ENCODE measurements around the gene MPEG1. TPM values are rescaled to one million over a fixed set of nuclear protein-coding genes. Genes with fewer than 3 reads are reported as not detected.

Gene MPEG1
- total and polyA plus RNA-seq, 4 donors = 4.3 to 27.1 (median 25.0) TPM

DNA sequence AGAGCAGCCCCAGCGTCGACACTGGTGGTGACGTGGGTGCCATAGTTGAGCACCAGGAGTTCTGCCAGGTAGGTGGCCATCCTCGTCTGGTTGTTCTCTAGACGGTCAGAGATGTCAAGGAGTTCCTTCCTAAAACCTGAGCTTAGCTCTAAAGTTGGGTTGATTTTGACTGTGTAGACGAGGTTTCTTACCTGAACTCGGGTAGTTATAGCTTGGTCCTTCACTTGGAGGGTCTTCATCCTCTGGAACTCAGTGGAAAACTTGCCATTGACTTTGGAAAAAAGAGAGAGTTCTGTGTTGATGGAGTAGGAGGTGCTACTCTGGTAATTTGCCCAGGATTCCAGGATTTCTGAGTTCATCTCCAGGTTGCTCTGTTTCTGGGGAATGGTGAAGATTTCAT, 505 bp downstream of the MPEG1 start:
- intact Hi-C loops (cut with DNase I) = no loop called here
- WGBS, 2 donors = 86 to 87% methylated on average over 7 of the region's 7 CpGs
- DNase-seq = no peak
- no peaks in the 10 kb centered on the region for H3K36me3 ChIP-seq (ENCODE audit: control insufficient read depth in 1 of 2, insufficient read depth in 2 of 2, low read length in 1 of 2)
- no peak overlapping the region for H3K4me3 ChIP-seq (ENCODE audit: low read length in 2 of 2)
- no peak for ATAC-seq (ENCODE audit: low FRiP score)
- no peaks in the 10 kb centered on the region for H3K9me3 ChIP-seq (ENCODE audit: control insufficient read depth, low read length)
- H3K27ac ChIP-seq (ENCODE audit: low read depth in 1 of 2, low read length in 2 of 2) = no peak overlapping the region
- H3K27me3 ChIP-seq (ENCODE audit: control insufficient read depth in 1 of 2, insufficient read depth in 2 of 2, low read length in 1 of 2) = no peaks in the 10 kb centered on the region
- H3K4me1 ChIP-seq (ENCODE audit: control insufficient read depth in 1 of 2, insufficient read depth in 2 of 2, low read length in 2 of 2) = no peaks in the 10 kb centered on the region

GRCh38 chr11:59208956-59209355, 3.8 kb downstream of the MPEG1 start:
- Histone ChIP-seq H3K27me3 (ENCODE audit: control insufficient read depth in 1 of 2, insufficient read depth in 2 of 2, low read length in 1 of 2) (no peaks in the 10 kb centered on the region), H3K36me3 (ENCODE audit: control insufficient read depth in 1 of 2, insufficient read depth in 2 of 2, low read length in 1 of 2) (no peaks in the 10 kb centered on the region), H3K4me3 (ENCODE audit: low read length in 2 of 2) (no peak overlapping the region), H3K4me1 (ENCODE audit: control insufficient read depth in 1 of 2, insufficient read depth in 2 of 2, low read length in 2 of 2) (no peaks in the 10 kb centered on the region), H3K9me3 (ENCODE audit: control insufficient read depth, low read length) (no peaks in the 10 kb centered on the region), H3K27ac (ENCODE audit: low read depth in 1 of 2, low read length in 2 of 2) (no peak overlapping the region)
- intact Hi-C loops (cut with DNase I) = loop anchor here (5.0 kb wide), 2 partner anchors 73 to 78 kb away; no protein-coding TSS in a partner anchor
- no peak for DNase-seq
- WGBS, 2 donors = 70 to 75% methylated on average over 2 of the region's 2 CpGs
- ATAC-seq (ENCODE audit: low FRiP score) = no peak

DNA sequence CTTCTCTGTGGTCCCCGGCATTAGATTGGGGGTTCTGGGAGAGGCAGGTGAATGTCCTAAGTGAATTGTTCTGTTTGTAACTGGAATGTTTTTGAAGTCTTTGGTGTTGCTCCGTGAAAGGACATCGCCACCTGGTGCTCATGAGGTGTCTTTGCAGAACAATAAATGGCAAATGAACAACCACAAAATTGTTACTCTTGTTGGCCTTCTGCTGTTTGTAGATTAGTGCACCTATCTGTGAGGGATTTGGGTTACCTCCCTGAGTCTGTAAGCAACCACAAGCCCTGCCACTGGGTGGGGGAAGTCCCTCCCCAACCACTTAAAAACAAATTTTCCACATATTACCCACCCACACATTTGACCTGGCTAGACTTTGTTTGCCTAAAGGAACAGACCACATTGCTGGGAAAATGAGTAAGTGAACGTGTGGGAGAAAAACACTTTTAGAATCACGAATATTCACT, 4.7 kb downstream of the MPEG1 start:
- DNase-seq = no peak
- 3% methylated on average over 5 of the region's 5 CpGs for WGBS, 2 donors
- no peak overlapping the region for H3K4me3 ChIP-seq (ENCODE audit: low read length in 2 of 2)
- ATAC-seq (ENCODE audit: low FRiP score) = peak; percentile 71
- no peak overlapping the region for H3K27ac ChIP-seq (ENCODE audit: low read depth in 1 of 2, low read length in 2 of 2)
- no peaks in the 10 kb centered on the region for H3K4me1 ChIP-seq (ENCODE audit: control insufficient read depth in 1 of 2, insufficient read depth in 2 of 2, low read length in 2 of 2)
- H3K27me3 ChIP-seq (ENCODE audit: control insufficient read depth in 1 of 2, insufficient read depth in 2 of 2, low read length in 1 of 2) = no peaks in the 10 kb centered on the region
- no peaks in the 10 kb centered on the region for H3K9me3 ChIP-seq (ENCODE audit: control insufficient read depth, low read length)
- intact Hi-C loops (cut with DNase I) = loop anchor here (2.0 to 5.0 kb wide), 3 partner anchors 37 to 79 kb away; no protein-coding TSS in a partner anchor
- H3K36me3 ChIP-seq (ENCODE audit: control insufficient read depth in 1 of 2, insufficient read depth in 2 of 2, low read length in 1 of 2) = no peaks in the 10 kb centered on the region

- no peak overlapping the region for H3K27ac ChIP-seq (ENCODE audit: low read depth in 1 of 2, low read length in 2 of 2)
- H3K4me3 ChIP-seq (ENCODE audit: low read length in 2 of 2) = no peak overlapping the region
- 76 to 80% methylated on average over 4 of the region's 4 CpGs for WGBS, 2 donors
- no peaks in the 10 kb centered on the region for H3K9me3 ChIP-seq (ENCODE audit: control insufficient read depth, low read length)
- H3K36me3 ChIP-seq (ENCODE audit: control insufficient read depth in 1 of 2, insufficient read depth in 2 of 2, low read length in 1 of 2) = no peaks in the 10 kb centered on the region
- intact Hi-C loops (cut with DNase I) = loop anchor here (1.0 to 5.0 kb wide), 4 partner anchors 35 to 81 kb away; no protein-coding TSS in a partner anchor
- H3K27me3 ChIP-seq (ENCODE audit: control insufficient read depth in 1 of 2, insufficient read depth in 2 of 2, low read length in 1 of 2) = no peaks in the 10 kb centered on the region
- no peak for ATAC-seq (ENCODE audit: low FRiP score)
- H3K4me1 ChIP-seq (ENCODE audit: control insufficient read depth in 1 of 2, insufficient read depth in 2 of 2, low read length in 2 of 2) = no peaks in the 10 kb centered on the region
- no peak for DNase-seq
Observed at GRCh38 chr11:59206635-59207034, 6.1 kb downstream of the MPEG1 start.

- ATAC-seq (ENCODE audit: low FRiP score) = no peak
- no peaks in the 10 kb centered on the region for H3K36me3 ChIP-seq (ENCODE audit: control insufficient read depth in 1 of 2, insufficient read depth in 2 of 2, low read length in 1 of 2)
- intact Hi-C loops (cut with DNase I) = loop anchor here (1.0 to 5.0 kb wide), 4 partner anchors 34 to 82 kb away; no protein-coding TSS in a partner anchor
- no peak overlapping the region for H3K27ac ChIP-seq (ENCODE audit: low read depth in 1 of 2, low read length in 2 of 2)
- no peaks in the 10 kb centered on the region for H3K9me3 ChIP-seq (ENCODE audit: control insufficient read depth, low read length)
- 78 to 79% methylated on average over 7 of the region's 7 CpGs for WGBS, 2 donors
- H3K4me3 ChIP-seq (ENCODE audit: low read length in 2 of 2) = no peak overlapping the region
- H3K27me3 ChIP-seq (ENCODE audit: control insufficient read depth in 1 of 2, insufficient read depth in 2 of 2, low read length in 1 of 2) = no peaks in the 10 kb centered on the region
- DNase-seq = no peak
- H3K4me1 ChIP-seq (ENCODE audit: control insufficient read depth in 1 of 2, insufficient read depth in 2 of 2, low read length in 2 of 2) = no peaks in the 10 kb centered on the region
Observed at GRCh38 chr11:59205648-59206047, 7.1 kb downstream of the MPEG1 start.

DNA sequence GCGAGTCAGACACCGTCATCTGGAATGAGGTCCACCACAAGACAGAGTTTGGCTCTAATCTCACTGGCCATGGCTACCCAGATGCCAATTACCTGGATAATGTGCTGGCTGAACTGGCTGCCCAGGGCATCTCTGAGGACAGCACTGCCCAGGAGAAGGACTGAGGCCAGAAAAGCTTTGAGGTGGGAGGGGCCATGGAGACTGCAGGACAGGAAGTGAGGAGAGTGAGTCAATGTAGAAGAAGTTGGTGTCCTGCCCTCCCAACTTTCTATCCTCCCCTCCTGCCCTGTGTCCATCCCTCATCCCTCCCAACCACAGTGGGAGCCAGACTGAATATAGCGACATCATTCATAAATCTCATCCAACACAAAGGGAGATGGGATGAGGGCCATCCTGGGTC, 8.0 kb downstream of the MPEG1 start:
- Histone ChIP-seq H3K36me3 (ENCODE audit: control insufficient read depth in 1 of 2, insufficient read depth in 2 of 2, low read length in 1 of 2) (no peaks in the 10 kb centered on the region), H3K9me3 (ENCODE audit: control insufficient read depth, low read length) (no peaks in the 10 kb centered on the region), H3K27me3 (ENCODE audit: control insufficient read depth in 1 of 2, insufficient read depth in 2 of 2, low read length in 1 of 2) (no peaks in the 10 kb centered on the region), H3K4me1 (ENCODE audit: control insufficient read depth in 1 of 2, insufficient read depth in 2 of 2, low read length in 2 of 2) (peaks cover 0 to 3% of the 10 kb centered on the region in 2 donors), H3K27ac (ENCODE audit: low read depth in 1 of 2, low read length in 2 of 2) (no peak overlapping the region), H3K4me3 (ENCODE audit: low read length in 2 of 2) (no peak overlapping the region)
- DNase-seq (no peak), ATAC-seq (ENCODE audit: low FRiP score) (no peak)
- intact Hi-C loops (cut with DNase I) = loop anchor here (5.0 kb wide), 2 partner anchors 78 to 83 kb away; no protein-coding TSS in a partner anchor
- 94 to 97% methylated on average over 3 of the region's 3 CpGs for WGBS, 2 donors

DNA sequence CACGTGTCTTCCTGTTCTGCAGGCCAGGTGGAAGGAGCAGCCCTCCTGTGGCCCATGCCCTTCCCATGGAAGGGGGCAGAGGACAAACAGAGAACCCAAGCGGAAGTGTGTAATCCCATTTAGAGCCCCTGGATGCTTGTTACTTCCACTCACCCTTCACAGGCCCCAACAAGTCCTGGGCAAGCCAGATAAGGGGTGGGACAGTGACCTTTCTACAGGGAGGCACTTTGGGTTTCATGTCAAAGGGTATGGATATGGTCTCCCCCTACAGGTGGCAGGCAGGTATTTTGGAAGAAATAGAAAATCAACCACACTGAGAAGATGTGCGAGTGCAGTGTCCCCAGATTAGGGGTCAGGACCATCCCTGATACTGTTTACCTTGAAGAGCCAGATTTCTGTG, 11.4 kb downstream of the MPEG1 start:
- H3K4me3 ChIP-seq (ENCODE audit: low read length in 2 of 2) = no peak overlapping the region
- no peaks in the 10 kb centered on the region for H3K36me3 ChIP-seq (ENCODE audit: control insufficient read depth in 1 of 2, insufficient read depth in 2 of 2, low read length in 1 of 2)
- intact Hi-C loops (cut with DNase I) = no loop called here
- 95 to 96% methylated on average over 3 of the region's 3 CpGs for WGBS, 2 donors
- H3K27me3 ChIP-seq (ENCODE audit: control insufficient read depth in 1 of 2, insufficient read depth in 2 of 2, low read length in 1 of 2) = no peaks in the 10 kb centered on the region
- peaks cover 0 to 14% of the 10 kb centered on the region in 2 donors for H3K4me1 ChIP-seq (ENCODE audit: control insufficient read depth in 1 of 2, insufficient read depth in 2 of 2, low read length in 2 of 2)
- ATAC-seq (ENCODE audit: low FRiP score) (no peak), DNase-seq (no peak)
- H3K9me3 ChIP-seq (ENCODE audit: control insufficient read depth, low read length) = no peaks in the 10 kb centered on the region
- H3K27ac ChIP-seq (ENCODE audit: low read depth in 1 of 2, low read length in 2 of 2) = no peak overlapping the region

GRCh38 chr11:59200423-59200746, 12.3 kb downstream of the MPEG1 start:
- Histone ChIP-seq H3K4me1 (ENCODE audit: control insufficient read depth in 1 of 2, insufficient read depth in 2 of 2, low read length in 2 of 2) (peaks cover 0 to 14% of the 10 kb centered on the region in 2 donors), H3K4me3 (ENCODE audit: low read length in 2 of 2) (no peak overlapping the region), H3K36me3 (ENCODE audit: control insufficient read depth in 1 of 2, insufficient read depth in 2 of 2, low read length in 1 of 2) (no peaks in the 10 kb centered on the region), H3K27me3 (ENCODE audit: control insufficient read depth in 1 of 2, insufficient read depth in 2 of 2, low read length in 1 of 2) (no peaks in the 10 kb centered on the region), H3K27ac (ENCODE audit: low read depth in 1 of 2, low read length in 2 of 2) (no peak overlapping the region), H3K9me3 (ENCODE audit: control insufficient read depth, low read length) (no peaks in the 10 kb centered on the region)
- ATAC-seq (ENCODE audit: low FRiP score) (peak; percentile 45), DNase-seq (no peak)
- intact Hi-C loops (cut with DNase I) = no loop called here
- 13 to 27% methylated on average over 4 of the region's 4 CpGs for WGBS, 2 donors

DNA sequence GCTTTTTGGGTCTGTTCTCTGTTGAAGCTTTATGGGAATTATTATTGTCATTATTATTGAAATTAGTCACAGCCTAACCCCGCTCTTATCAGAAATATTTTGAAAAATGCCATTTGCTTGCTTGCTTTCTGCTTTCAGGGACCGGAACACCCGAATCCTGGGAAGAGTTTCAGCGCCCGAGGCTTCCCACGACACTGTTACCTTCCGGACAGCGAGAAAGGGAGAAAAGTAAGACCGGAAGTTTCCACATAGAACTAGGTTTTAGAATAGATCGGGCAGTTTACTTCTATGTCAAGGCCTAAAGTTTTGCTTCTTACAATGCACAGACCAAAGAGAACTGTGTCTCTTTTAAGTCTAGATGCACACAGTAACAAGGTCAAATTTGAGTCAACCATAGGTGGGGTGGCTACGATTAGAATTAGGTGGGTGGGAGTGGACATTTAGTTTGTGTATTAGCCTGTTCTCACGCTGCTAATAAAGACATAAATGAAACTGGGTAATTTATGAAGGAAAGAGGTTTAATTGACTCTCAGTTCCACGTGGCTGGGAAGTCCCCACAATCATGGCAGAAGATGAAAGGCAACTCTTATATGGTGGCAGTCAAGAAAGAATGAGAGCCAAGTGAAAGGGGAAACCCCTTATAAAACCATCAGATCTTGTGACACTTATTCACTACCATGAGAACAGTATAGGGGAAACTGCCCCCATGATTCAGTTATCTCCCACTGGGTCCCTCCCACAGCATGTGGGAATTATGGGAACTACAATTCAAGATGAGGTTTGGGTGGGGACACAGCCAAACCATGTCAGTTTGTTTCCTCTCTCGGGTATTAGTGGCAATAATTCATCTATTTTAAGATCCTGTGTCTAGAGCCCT, 12.9 kb downstream of the MPEG1 start:
- no peaks in the 10 kb centered on the region for H3K36me3 ChIP-seq (ENCODE audit: control insufficient read depth in 1 of 2, insufficient read depth in 2 of 2, low read length in 1 of 2)

More for the DNA sequence above, 12.9 kb downstream of the MPEG1 start:
- Histone ChIP-seq H3K27ac (ENCODE audit: low read depth in 1 of 2, low read length in 2 of 2) (no peak overlapping the region), H3K9me3 (ENCODE audit: control insufficient read depth, low read length) (no peaks in the 10 kb centered on the region), H3K4me1 (ENCODE audit: control insufficient read depth in 1 of 2, insufficient read depth in 2 of 2, low read length in 2 of 2) (peaks cover 0 to 14% of the 10 kb centered on the region in 2 donors), H3K27me3 (ENCODE audit: control insufficient read depth in 1 of 2, insufficient read depth in 2 of 2, low read length in 1 of 2) (no peaks in the 10 kb centered on the region), H3K4me3 (ENCODE audit: low read length in 2 of 2) (no peak overlapping the region)
- intact Hi-C loops (cut with DNase I) = no loop called here
- 66 to 71% methylated on average over 14 of the region's 14 CpGs for WGBS, 2 donors
- peak in 1 of 2 donors; percentile 63 for DNase-seq
- no peak for ATAC-seq (ENCODE audit: low FRiP score)

All from aorta (tissue), 5 donors.